K562 (cell line): Measurements from ENCODE around the gene GARNL3. TPM values are rescaled to one million over a fixed set of nuclear protein-coding genes. Genes with fewer than 3 reads are reported as not detected.
A peak's percentile ranks its signal among the peaks of the same experiment; 100 is the strongest.

Experiments
- GTF2F1 ChIP-seq: IDR thresholded peaks from 2 replicates; pipeline ENCODE4 v1.6.1; 2011; ENCODE audit warnings: low read depth, low read length, improper control_type of control experiment
- MAZ ChIP-seq, 2 experiments: fragments of 450-650 bp in 1 of 2; sonication (generic) in 1 of 2; formaldehyde crosslinking; IDR thresholded peaks in 1 of 2; conservative IDR thresholded peaks in 1 of 2; 2 replicates each; pipeline versions ENCODE4 v1.4.0 to v1.5.0; 2020; ENCODE audit warnings: mild to moderate bottlenecking in 1 of 2, missing genetic modification reagents in 1 of 2
- ZNF324 ChIP-seq: fragments of 250-450 bp; sonication (Bioruptor Pico); IDR thresholded peaks from 2 replicates; pipeline ENCODE4 v1.4.0; 2020; ENCODE audit warnings: mild to moderate bottlenecking
- polyA plus RNA-seq, 8 experiments: library from polyadenylated mRNA; depleted of rRNA in 4 of 8; stranded (reverse) in 5 of 8; unstranded in 3 of 8; fragments of >200 nt; fragmentation: Nextera tagmentation in 2 of 8; fragmentation: Illumina TruSeq in 1 of 8; extraction: Ambion mirVana in 2 of 8; extraction: Trizol in 1 of 8; gene quantifications; 2 replicates each; pipeline versions ENCODE4 v1.2.1 to v1.2.3, GENCODE V29; 2011 to 2014; ENCODE audit warnings: inconsistent platforms in 1 of 8, missing spikeins in 1 of 8
- total RNA-seq, 7 experiments: library from RNA; depleted of rRNA in 6 of 7; stranded (reverse); fragments of >200 nt in 6 of 7; fragmentation: Illumina TruSeq in 2 of 7; extraction: Trizol in 2 of 7; gene quantifications; 2 replicates each; pipeline versions ENCODE4 v1.2.1 to v1.2.3, GENCODE V29; 2011 to 2021; ENCODE audit warnings: low replicate concordance in 1 of 7
- TF ChIP-seq, protein P1 (sequence below): fragments of 250-450 bp; sonication (Bioruptor Pico); IDR thresholded peaks from 2 replicates; pipeline ENCODE4 v1.4.0; 2020; ENCODE audit warnings: mild to moderate bottlenecking, moderate library complexity
- TF ChIP-seq, protein P2 (sequence below), 2 experiments: fragments of 450-650 bp; formaldehyde crosslinking in 1 of 2; IDR thresholded peaks; 2 replicates each; pipeline versions ENCODE4 v1.4.0 to v1.6.1; 2014 to 2020; ENCODE audit warnings: mild to moderate bottlenecking in 2 of 2, borderline replicate concordance in 1 of 2, low read depth in 1 of 2
- TF ChIP-seq, protein P3 (sequence below): conservative IDR thresholded peaks from 2 replicates; pipeline ENCODE4 v1.6.1; 2011; ENCODE audit warnings: low read depth, mild to moderate bottlenecking, low read length; ENCODE audit not compliant: control insufficient read depth

The GARNL3 gene
- total and polyA plus RNA-seq, 9 of the 15 experiments (the other 6 are each of a cell fraction or from before 2014, with no cell fraction given): 0.35 to 2.7 (median 1.6) TPM

DNA sequence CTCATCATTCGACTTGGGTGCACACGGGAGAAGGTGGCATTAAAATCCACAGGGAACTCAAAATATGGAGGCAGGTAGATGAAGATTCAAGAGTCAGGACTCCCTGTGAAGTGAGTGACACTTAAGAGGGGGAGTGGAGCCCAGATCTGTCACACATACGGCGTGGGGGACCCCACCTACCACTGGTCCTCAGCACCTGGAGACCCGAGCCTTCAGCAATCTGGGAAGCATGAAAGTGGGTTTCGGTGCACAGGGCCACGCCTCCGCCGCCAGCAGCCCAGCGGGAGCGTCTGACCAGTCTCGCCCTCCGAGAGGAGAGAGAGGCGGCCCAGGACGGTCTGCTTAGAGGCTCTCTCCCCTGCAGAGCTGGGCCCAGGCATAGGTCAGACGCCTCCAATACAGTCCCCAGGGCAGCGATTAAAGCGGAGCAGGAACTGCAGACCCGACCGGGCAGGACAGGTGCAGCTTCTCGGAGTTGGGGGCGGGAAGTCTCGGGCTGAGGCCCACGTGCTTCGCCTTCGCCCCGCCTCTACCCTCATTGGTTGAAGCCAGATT, 131.8 kb downstream of the GARNL3 start (continued):
- TF ChIP-seq, protein P1, sequence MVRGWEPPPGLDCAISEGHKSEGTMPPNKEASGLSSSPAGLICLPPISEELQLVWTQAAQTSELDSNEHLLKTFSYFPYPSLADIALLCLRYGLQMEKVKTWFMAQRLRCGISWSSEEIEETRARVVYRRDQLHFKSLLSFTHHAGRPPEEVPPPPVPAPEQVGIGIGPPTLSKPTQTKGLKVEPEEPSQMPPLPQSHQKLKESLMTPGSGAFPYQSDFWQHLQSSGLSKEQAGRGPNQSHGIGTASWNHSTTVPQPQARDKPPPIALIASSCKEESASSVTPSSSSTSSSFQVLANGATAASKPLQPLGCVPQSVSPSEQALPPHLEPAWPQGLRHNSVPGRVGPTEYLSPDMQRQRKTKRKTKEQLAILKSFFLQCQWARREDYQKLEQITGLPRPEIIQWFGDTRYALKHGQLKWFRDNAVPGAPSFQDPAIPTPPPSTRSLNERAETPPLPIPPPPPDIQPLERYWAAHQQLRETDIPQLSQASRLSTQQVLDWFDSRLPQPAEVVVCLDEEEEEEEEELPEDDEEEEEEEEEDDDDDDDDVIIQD (CRISPR knock-in tag): no peak
- TF ChIP-seq, protein P2, sequence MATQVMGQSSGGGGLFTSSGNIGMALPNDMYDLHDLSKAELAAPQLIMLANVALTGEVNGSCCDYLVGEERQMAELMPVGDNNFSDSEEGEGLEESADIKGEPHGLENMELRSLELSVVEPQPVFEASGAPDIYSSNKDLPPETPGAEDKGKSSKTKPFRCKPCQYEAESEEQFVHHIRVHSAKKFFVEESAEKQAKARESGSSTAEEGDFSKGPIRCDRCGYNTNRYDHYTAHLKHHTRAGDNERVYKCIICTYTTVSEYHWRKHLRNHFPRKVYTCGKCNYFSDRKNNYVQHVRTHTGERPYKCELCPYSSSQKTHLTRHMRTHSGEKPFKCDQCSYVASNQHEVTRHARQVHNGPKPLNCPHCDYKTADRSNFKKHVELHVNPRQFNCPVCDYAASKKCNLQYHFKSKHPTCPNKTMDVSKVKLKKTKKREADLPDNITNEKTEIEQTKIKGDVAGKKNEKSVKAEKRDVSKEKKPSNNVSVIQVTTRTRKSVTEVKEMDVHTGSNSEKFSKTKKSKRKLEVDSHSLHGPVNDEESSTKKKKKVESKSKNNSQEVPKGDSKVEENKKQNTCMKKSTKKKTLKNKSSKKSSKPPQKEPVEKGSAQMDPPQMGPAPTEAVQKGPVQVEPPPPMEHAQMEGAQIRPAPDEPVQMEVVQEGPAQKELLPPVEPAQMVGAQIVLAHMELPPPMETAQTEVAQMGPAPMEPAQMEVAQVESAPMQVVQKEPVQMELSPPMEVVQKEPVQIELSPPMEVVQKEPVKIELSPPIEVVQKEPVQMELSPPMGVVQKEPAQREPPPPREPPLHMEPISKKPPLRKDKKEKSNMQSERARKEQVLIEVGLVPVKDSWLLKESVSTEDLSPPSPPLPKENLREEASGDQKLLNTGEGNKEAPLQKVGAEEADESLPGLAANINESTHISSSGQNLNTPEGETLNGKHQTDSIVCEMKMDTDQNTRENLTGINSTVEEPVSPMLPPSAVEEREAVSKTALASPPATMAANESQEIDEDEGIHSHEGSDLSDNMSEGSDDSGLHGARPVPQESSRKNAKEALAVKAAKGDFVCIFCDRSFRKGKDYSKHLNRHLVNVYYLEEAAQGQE (IDR thresholded peaks at IDR 0.05; ENCODE audit: borderline replicate concordance): no peak; the same call in 1 of the 2 replicates
- TF ChIP-seq, protein P2 (CRISPR knock-in tag; IDR thresholded peaks at IDR 0.05; ENCODE audit: low read depth): 0 out of 2 replicates have a peak, but pooled peaks have one; percentile 25
- TF ChIP-seq ZNF324 (no peak), GTF2F1 (no peak), MAZ (CRISPR knock-in tag; conservative IDR thresholded peaks at IDR 0.05 in 1 of 2, IDR thresholded peaks at IDR 0.05 in 1 of 2) (0 out of 4 replicates have a peak, but pooled peaks of 1 of the 2 experiments have one; percentile 23)
- TF ChIP-seq, protein P3, sequence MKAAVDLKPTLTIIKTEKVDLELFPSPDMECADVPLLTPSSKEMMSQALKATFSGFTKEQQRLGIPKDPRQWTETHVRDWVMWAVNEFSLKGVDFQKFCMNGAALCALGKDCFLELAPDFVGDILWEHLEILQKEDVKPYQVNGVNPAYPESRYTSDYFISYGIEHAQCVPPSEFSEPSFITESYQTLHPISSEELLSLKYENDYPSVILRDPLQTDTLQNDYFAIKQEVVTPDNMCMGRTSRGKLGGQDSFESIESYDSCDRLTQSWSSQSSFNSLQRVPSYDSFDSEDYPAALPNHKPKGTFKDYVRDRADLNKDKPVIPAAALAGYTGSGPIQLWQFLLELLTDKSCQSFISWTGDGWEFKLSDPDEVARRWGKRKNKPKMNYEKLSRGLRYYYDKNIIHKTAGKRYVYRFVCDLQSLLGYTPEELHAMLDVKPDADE: peak; percentile 71; the same call in 1 of the 2 replicates
- TF ChIP-seq, all 486 proteins: peak for 38
